ENCODE data around the gene OTOP1. TPM values are rescaled to one million over a fixed set of nuclear protein-coding genes. Genes with fewer than 3 reads are reported as not detected.

The OTOP1 gene
- total and polyA plus RNA-seq, 2 of the 4 experiments (the other 2 are of a cell fraction), result not detected

GRCh38 chr4:4200624-4201023 lies 26.1 kb downstream of the OTOP1 start:
- Histone ChIP-seq H2AK5ac (ENCODE audit: low read depth, low read length) (no peak overlapping the region), H3K56ac (ENCODE audit: extremely low read depth, insufficient read depth, low read length) (no peak overlapping the region), H2AK9ac (replicated peaks; ENCODE audit: low read depth, low read length, poor library complexity) (no peak overlapping the region), H2BK20ac (ENCODE audit: low read depth, low read length) (no peak overlapping the region), H3K36me3 (ENCODE audit: control insufficient read depth, insufficient read depth, low read length) (no peaks in the 10 kb centered on the region), H3K27me3 (ENCODE audit: control insufficient read depth, insufficient read depth, low read length) (peaks cover 7% of the 10 kb centered on the region), H4K91ac (ENCODE audit: insufficient read depth, low read depth, low read length) (no peak overlapping the region), H3K9me1 (ENCODE audit: insufficient read depth, low read length) (no peaks in the 10 kb centered on the region), H3K4me2 (ENCODE audit: low read depth, low read length) (no peak overlapping the region), H4K8ac (ENCODE audit: low read depth in 2 of 2, low read length in 2 of 2) (no peak overlapping the region), H3K4ac (ENCODE audit: low read depth, low read length) (no peak overlapping the region), H3K4me3 (ENCODE audit: insufficient read depth, low read depth, low read length) (no peak overlapping the region), H2BK15ac (ENCODE audit: low read depth, low read length) (no peak overlapping the region), H2BK120ac (ENCODE audit: low read depth, low read length) (no peak overlapping the region), H3K27ac (ENCODE audit: insufficient read depth, low read length) (no peak overlapping the region), H3K79me1 (ENCODE audit: low read depth in 1 of 2, low read length in 2 of 2) (no peaks in the 10 kb centered on the region), H3K18ac (ENCODE audit: low read depth, low read length) (no peak overlapping the region), H3K23ac (ENCODE audit: low read depth, low read length) (no peak overlapping the region), H4K5ac (ENCODE audit: low read depth, low read length) (no peak overlapping the region), H4K20me1 (ENCODE audit: insufficient read depth, low read length) (no peaks in the 10 kb centered on the region), H3K9ac (ENCODE audit: low read depth, low read length) (no peak overlapping the region), H3K9me3 (ENCODE audit: control insufficient read depth, insufficient read depth, low read length) (no peaks in the 10 kb centered on the region), H3K4me1 (ENCODE audit: control insufficient read depth, insufficient read depth, low read length) (no peaks in the 10 kb centered on the region), H2AFZ (replicated peaks; ENCODE audit: low read length, poor library complexity) (no peak overlapping the region), H3K14ac (replicated peaks; ENCODE audit: low read depth, low read length) (no peak overlapping the region), H2BK5ac (ENCODE audit: low read depth, low read length, poor library complexity, severe bottlenecking) (no peak overlapping the region)
- ATAC-seq (ENCODE audit: low read depth), result no peak
- no TSS peak for BruUV-seq (replicated peaks)
- TF ChIP-seq POLR2A (IDR thresholded peaks at IDR 0.05; ENCODE audit: low read depth, low read length) (no peak), SMC3 (IDR thresholded peaks at IDR 0.05; ENCODE audit: low read depth, low read length) (no peak)
- DNase-seq, result peak; percentile 4
- POLR2A ChIA-PET (ENCODE audit: unreplicated experiment), result no interaction called here
- CTCF ChIA-PET, result no interaction called here
- intact Hi-C loops (cut with micrococcal nuclease), result no loop called here
- dilution Hi-C loops (cut with HindIII; ENCODE audit: low sequenced_read_pairs, unreplicated experiment), result no loop called here
- in situ Hi-C loops (cut with MboI; ENCODE audit: low sequenced_read_pairs), result no loop called here
- WGBS, 2 experiments (ENCODE audit: extremely low coverage in 2 of 2, insufficient read length in 1 of 2), result no CpG with 5 or more reads among the region's 4 CpGs

Data from IMR-90 (cell line).